A673 (cell line): Measurements from ENCODE around the gene TRAF1. TPM values are rescaled to one million over a fixed set of nuclear protein-coding genes. Genes with fewer than 3 reads are reported as not detected.

Source experiments
- BruUV-seq: library from RNA; stranded (reverse); fragments of 400-500 nt; replicated peaks from 2 replicates; lab custom pipeline; 2021; lab: Mats Ljungman, UMichigan
- CTCF ChIA-PET: fragments of 300-600 bp; sonication (Branson Sonifier 250); formaldehyde crosslinking; loops from one replicate; lab custom pipeline; 2022; ENCODE audit warnings: antibody characterized with exemption; lab: Charles Lee
- POLR2A ChIA-PET: fragments of 300-600 bp; sonication (Branson Sonifier 250); formaldehyde crosslinking; loops from one replicate; lab custom pipeline; 2022; ENCODE audit warnings: antibody characterized with exemption; ENCODE audit not compliant: low non-redundant PET; lab: Charles Lee
- DNase-seq: peaks from one replicate; pipeline ENCODE4 v3.0.0-alpha.2; 2015; ENCODE audit warnings: low spot score
- H3K27ac ChIP-seq: fragments of 200-600 bp; sonication (generic); 2 replicates; pipeline ENCODE4 v1.5.1; 2016; ENCODE audit warnings: mixed run types, low read depth, mild to moderate bottlenecking, mixed read lengths, antibody characterized with exemption, low read length; ENCODE audit not compliant: poor library complexity, severe bottlenecking
- H3K27me3 ChIP-seq: fragments of 200-600 bp; sonication (generic); replicated peaks from 2 replicates; pipeline ENCODE4 v1.6.1; 2017; ENCODE audit warnings: mixed run types, low read depth, mild to moderate bottlenecking, mixed read lengths, antibody characterized with exemption, low read length; ENCODE audit not compliant: insufficient read depth, poor library complexity
- H3K36me3 ChIP-seq: fragments of 200-600 bp; sonication (generic); 2 replicates; pipeline ENCODE4 v1.6.1; 2016; ENCODE audit warnings: mixed run types, mild to moderate bottlenecking, mixed read lengths, antibody characterized with exemption, low read length; ENCODE audit not compliant: insufficient read depth, poor library complexity, severe bottlenecking
- H3K4me1 ChIP-seq: fragments of 200-600 bp; sonication (generic); 2 replicates; pipeline ENCODE4 v1.6.1; 2017; ENCODE audit warnings: mixed run types, mild to moderate bottlenecking, mixed read lengths, antibody characterized with exemption, low read length; ENCODE audit not compliant: insufficient read depth, poor library complexity, severe bottlenecking
- H3K4me3 ChIP-seq: fragments of 200-600 bp; sonication (generic); 2 replicates; pipeline ENCODE4 v1.5.1; 2016; ENCODE audit warnings: low read depth, mixed run types, mild to moderate bottlenecking, mixed read lengths, low read length; ENCODE audit not compliant: poor library complexity, severe bottlenecking
- H3K9me3 ChIP-seq: fragments of 200-600 bp; sonication (generic); 2 replicates; pipeline ENCODE4 v1.6.1; 2016; ENCODE audit warnings: mixed run types, low read depth, mild to moderate bottlenecking, mixed read lengths, antibody characterized with exemption, low read length; ENCODE audit not compliant: poor library complexity, severe bottlenecking
- EZH2 ChIP-seq: fragments of 200-600 bp; sonication (generic); IDR thresholded peaks from 2 replicates; pipeline ENCODE4 v1.6.1; 2017; ENCODE audit warnings: borderline replicate concordance, low read depth, mild to moderate bottlenecking, mixed read lengths, antibody characterized with exemption, low read length; ENCODE audit not compliant: poor library complexity, severe bottlenecking
- intact Hi-C: fragments of 100-400 bp; cut with micrococcal nuclease; formaldehyde crosslinking; loops from one replicate; pipeline ENCODE4 v1.10.0; 2022; ENCODE audit not compliant: unreplicated experiment
- total RNA-seq: library from RNA; stranded (reverse); gene quantifications from 2 replicates; pipeline ENCODE4 v1.2.3, GENCODE V29; 2021
- TF ChIP-seq, protein P1 (sequence below): fragments of 300-800, 200-600 bp; sonication (generic); conservative IDR thresholded peaks from 2 replicates; pipeline ENCODE4 v1.5.1; 2017; ENCODE audit warnings: low read depth, mild to moderate bottlenecking, antibody characterized with exemption, low read length, moderate library complexity, mixed read lengths

Gene TRAF1
- total RNA-seq, 1 experiment from 2014 or later, result 0.73 TPM

- intact Hi-C loops, result no loop called here
- H3K36me3 ChIP-seq, result no peaks in the 10 kb centered on the region
- H3K4me1 ChIP-seq, result no peaks in the 10 kb centered on the region
- H3K27me3 ChIP-seq, result no peaks in the 10 kb centered on the region
- BruUV-seq, result no TSS peak
- H3K9me3 ChIP-seq, result no peaks in the 10 kb centered on the region
- ChIA-PET CTCF (no interaction called here), POLR2A (no interaction called here)
- H3K27ac ChIP-seq, result no peak overlapping the region
- no peak overlapping the region for H3K4me3 ChIP-seq
- no peak for DNase-seq
- TF ChIP-seq, protein P1, sequence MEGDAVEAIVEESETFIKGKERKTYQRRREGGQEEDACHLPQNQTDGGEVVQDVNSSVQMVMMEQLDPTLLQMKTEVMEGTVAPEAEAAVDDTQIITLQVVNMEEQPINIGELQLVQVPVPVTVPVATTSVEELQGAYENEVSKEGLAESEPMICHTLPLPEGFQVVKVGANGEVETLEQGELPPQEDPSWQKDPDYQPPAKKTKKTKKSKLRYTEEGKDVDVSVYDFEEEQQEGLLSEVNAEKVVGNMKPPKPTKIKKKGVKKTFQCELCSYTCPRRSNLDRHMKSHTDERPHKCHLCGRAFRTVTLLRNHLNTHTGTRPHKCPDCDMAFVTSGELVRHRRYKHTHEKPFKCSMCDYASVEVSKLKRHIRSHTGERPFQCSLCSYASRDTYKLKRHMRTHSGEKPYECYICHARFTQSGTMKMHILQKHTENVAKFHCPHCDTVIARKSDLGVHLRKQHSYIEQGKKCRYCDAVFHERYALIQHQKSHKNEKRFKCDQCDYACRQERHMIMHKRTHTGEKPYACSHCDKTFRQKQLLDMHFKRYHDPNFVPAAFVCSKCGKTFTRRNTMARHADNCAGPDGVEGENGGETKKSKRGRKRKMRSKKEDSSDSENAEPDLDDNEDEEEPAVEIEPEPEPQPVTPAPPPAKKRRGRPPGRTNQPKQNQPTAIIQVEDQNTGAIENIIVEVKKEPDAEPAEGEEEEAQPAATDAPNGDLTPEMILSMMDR, result no peak
- TF ChIP-seq EZH2, result no peak
These were observed 40.1 kb downstream of the TRAF1 start for GRCh38 chr9:120886490-120886967.

DNA sequence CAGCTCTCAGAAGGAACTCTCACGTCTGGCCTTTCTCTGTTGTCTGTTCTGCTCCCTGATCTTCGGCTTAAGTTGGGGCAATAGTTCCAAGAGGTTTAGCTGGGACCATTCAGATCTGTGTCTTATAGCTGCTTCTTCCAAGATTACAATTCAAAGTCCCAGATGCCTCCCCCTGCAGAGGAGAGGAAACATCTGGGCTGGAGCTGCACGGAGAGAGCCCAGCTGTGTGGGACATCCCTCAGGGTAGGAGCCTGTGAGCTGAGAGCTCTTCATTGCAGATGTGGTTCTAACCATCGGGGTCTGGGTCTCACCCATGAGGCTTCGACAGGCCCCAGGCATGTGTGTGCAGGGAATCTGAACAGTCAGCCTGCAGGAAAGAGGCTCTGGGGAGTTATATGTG is 40.6 kb downstream of the TRAF1 start:
- TF ChIP-seq, protein P1, result no peak
- TF ChIP-seq EZH2, result no peak
- ChIA-PET POLR2A (no interaction called here), CTCF (no interaction called here)
- BruUV-seq, result no TSS peak
- Histone ChIP-seq H3K4me1 (no peaks in the 10 kb centered on the region), H3K27me3 (no peaks in the 10 kb centered on the region), H3K4me3 (no peak overlapping the region), H3K36me3 (no peaks in the 10 kb centered on the region), H3K9me3 (no peaks in the 10 kb centered on the region), H3K27ac (no peak overlapping the region)
- DNase-seq, result no peak
- intact Hi-C loops, result no loop called here

DNA sequence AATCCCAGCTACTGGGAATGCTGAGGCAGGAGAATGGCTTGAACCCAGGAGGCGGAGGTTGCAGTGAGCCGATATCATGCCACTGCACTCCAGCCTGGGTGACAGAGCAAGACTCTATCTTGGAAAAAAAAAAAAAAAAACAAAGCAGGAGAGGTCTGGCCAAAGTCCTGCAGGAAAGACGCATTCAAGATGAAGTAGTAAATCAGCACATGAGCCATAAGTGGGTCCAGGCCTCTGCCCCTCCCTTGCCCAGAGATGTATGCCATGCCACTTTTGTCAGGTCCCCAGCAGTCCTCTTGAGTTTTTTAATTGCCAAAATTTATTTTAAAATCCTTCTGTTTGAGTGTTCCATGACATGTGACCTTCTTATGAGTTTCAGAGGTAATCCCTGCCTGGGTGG is 41.1 kb downstream of the TRAF1 start:
- H3K9me3 ChIP-seq, result no peaks in the 10 kb centered on the region
- POLR2A ChIA-PET, result no interaction called here
- CTCF ChIA-PET, result no interaction called here
- no TSS peak for BruUV-seq
- DNase-seq, result no peak
- intact Hi-C loops, result no loop called here
- TF ChIP-seq, protein P1, result no peak
- TF ChIP-seq EZH2, result no peak
- H3K36me3 ChIP-seq, result no peaks in the 10 kb centered on the region
- H3K4me3 ChIP-seq, result no peak overlapping the region
- H3K27me3 ChIP-seq, result no peaks in the 10 kb centered on the region
- no peak overlapping the region for H3K27ac ChIP-seq
- H3K4me1 ChIP-seq, result no peaks in the 10 kb centered on the region
